Kidney (tissue), 14 donors: ENCODE measurements around the gene RGS3. TPM values are rescaled to one million over a fixed set of nuclear protein-coding genes. Genes with fewer than 3 reads are reported as not detected.

Experiments used
- DNase-seq, 5 donors: peaks; one replicate each; pipeline ENCODE4 v3.0.0-alpha.2; 2013 to 2020
- FAIRE-seq: peaks from 2 replicates; lab custom pipeline; 2012; peaks lifted over from hg19 to GRCh38; lab: Jason Lieb, UNC
- H3K27ac ChIP-seq, 2 donors: one replicate each; pipeline ENCODE4 v1.7.0; 2013; ENCODE audit warnings: low read depth in 2 of 2, low read length in 2 of 2, inconsistent platforms in 1 of 2
- H3K27me3 ChIP-seq: one replicate; pipeline ENCODE4 v1.7.1; 2013; ENCODE audit warnings: low read length, inconsistent platforms; ENCODE audit not compliant: control insufficient read depth, insufficient read depth
- H3K36me3 ChIP-seq, 3 donors: one replicate each; pipeline versions ENCODE4 v1.7.0 to v1.7.1; 2013; ENCODE audit warnings: low read length in 3 of 3, control low read depth in 1 of 3, inconsistent platforms in 1 of 3; ENCODE audit not compliant: insufficient read depth in 3 of 3, control insufficient read depth in 2 of 3
- H3K4me1 ChIP-seq, 3 donors: one replicate each; pipeline versions ENCODE4 v1.7.0 to v1.7.1; 2013; ENCODE audit warnings: low read length in 3 of 3, inconsistent platforms in 1 of 3, low read depth in 1 of 3; ENCODE audit not compliant: control insufficient read depth in 2 of 3, insufficient read depth in 2 of 3
- H3K4me3 ChIP-seq, 3 donors: one replicate each; pipeline versions ENCODE4 v1.7.0 to v1.8.1; 2013; ENCODE audit warnings: low read length in 3 of 3, control low read depth in 1 of 3, inconsistent platforms in 1 of 3
- H3K9ac ChIP-seq, 3 donors: one replicate each; pipeline versions ENCODE4 v1.7.0 to v1.7.1; 2013; ENCODE audit warnings: low read length in 3 of 3, control low read depth in 1 of 3, inconsistent platforms in 1 of 3
- H3K9me3 ChIP-seq, 3 donors: one replicate each; pipeline versions ENCODE4 v1.7.0 to v1.7.1; 2013; ENCODE audit warnings: low read length in 3 of 3, control low read depth in 1 of 3, inconsistent platforms in 1 of 3; ENCODE audit not compliant: control insufficient read depth in 2 of 3, insufficient read depth in 1 of 3
- intact Hi-C: fragments of 100-400 bp; cut with DNase I; formaldehyde crosslinking; loops from one replicate; pipeline ENCODE4 v1.11.1; 2022
- polyA plus RNA-seq: library from polyadenylated mRNA; stranded (reverse); fragments of 350-450 nt; fragmentation: Illumina TruSeq; extraction: RNeasy Lipid Tissue Mini Kit (QIAGEN cat#74804); gene quantifications from one replicate; pipeline ENCODE4 v1.2.3, GENCODE V29; 2014; ENCODE audit warnings: low read depth, low replicate concordance; ENCODE audit not compliant: insufficient read depth
- total RNA-seq: library from RNA; stranded (reverse); fragmentation: NEBNext Ultra II Directional; extraction: Animal tissue kit (Norgen Biotek cat#: 25700); gene quantifications from one replicate; pipeline ENCODE4 v1.2.1, GENCODE V29; 2021
- TF ChIP-seq, protein P1 (sequence below): IDR thresholded peaks from 3 replicates; pipeline ENCODE4 v1.5.1; 2012; ENCODE audit warnings: mild to moderate bottlenecking, moderate library complexity, borderline replicate concordance; ENCODE audit not compliant: insufficient read depth; ENCODE audit errors: extremely low read depth
- donor health status: control.
- donor health status: control.
- donor health status: control.
- donor health status: control.
- donor health status: control.
- donor health status: DM: yes; HTN: yes; CAD: no.
- donor health status: Normal renal cell carcinoma (clear cell type).

Gene RGS3
- total and polyA plus RNA-seq, 2 donors from 2014 or later = 114 to 137 TPM

DNA sequence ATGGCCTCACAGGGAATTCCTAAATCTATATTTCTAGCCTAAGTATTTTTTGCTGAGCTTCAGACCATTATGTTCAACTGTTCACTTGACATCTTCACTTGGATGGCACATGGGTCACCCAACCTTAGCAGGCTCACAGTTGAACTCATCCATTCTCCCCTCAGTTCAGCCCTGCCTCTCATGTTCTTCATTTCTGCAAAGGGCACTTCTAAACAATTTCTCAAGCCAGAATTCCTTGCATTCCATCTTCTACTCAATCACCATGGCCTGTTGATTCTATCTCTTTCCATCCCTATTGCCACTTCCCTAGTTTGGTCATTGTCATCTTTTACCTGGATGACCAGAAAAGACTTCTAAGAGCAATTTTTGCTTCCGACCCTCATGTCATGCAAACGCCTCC is 7.3 kb upstream of the RGS3 start:
- Histone ChIP-seq H3K4me3 (no peak overlapping the region), H3K4me1 (peaks cover 0 to 16% (median 11%) of the 10 kb centered on the region in 3 donors), H3K27me3 (no peaks in the 10 kb centered on the region), H3K9ac (no peak overlapping the region), H3K36me3 (no peaks in the 10 kb centered on the region), H3K9me3 (no peaks in the 10 kb centered on the region), H3K27ac (peak overlapping the region in 1 of 2 donors; percentile 83)
- TF ChIP-seq, protein P1, sequence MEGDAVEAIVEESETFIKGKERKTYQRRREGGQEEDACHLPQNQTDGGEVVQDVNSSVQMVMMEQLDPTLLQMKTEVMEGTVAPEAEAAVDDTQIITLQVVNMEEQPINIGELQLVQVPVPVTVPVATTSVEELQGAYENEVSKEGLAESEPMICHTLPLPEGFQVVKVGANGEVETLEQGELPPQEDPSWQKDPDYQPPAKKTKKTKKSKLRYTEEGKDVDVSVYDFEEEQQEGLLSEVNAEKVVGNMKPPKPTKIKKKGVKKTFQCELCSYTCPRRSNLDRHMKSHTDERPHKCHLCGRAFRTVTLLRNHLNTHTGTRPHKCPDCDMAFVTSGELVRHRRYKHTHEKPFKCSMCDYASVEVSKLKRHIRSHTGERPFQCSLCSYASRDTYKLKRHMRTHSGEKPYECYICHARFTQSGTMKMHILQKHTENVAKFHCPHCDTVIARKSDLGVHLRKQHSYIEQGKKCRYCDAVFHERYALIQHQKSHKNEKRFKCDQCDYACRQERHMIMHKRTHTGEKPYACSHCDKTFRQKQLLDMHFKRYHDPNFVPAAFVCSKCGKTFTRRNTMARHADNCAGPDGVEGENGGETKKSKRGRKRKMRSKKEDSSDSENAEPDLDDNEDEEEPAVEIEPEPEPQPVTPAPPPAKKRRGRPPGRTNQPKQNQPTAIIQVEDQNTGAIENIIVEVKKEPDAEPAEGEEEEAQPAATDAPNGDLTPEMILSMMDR = no peak
- DNase-seq (peak in 1 of 5 donors; percentile 6), FAIRE-seq (no peak)
- intact Hi-C loops = no loop called here

DNA sequence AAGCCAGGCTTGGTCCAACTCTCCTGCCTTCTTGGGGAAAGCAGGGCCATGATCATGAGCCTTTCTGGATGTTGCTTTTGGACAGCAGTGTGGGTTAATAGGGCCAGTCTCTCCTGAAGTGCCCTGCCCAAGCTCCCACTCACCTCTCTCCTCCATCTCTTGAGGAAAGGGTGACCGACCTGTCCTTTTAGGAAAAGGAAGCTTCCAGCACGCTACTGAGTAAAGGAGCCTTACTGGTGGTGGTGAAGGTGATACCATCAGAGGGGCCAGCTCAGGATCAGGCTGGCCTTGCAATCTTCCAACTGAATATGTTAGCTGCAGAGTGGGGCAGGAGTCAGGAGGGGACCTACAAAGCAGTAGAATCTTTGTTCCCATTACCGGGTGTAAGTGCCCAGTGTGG is 2.2 kb upstream of the RGS3 start:
- Histone ChIP-seq H3K4me3 (no peak overlapping the region), H3K27ac (no peak overlapping the region), H3K9ac (no peak overlapping the region), H3K9me3 (no peaks in the 10 kb centered on the region), H3K36me3 (no peaks in the 10 kb centered on the region), H3K4me1 (peaks cover 3 to 19% (median 18%) of the 10 kb centered on the region in 3 donors), H3K27me3 (no peaks in the 10 kb centered on the region)
- FAIRE-seq (no peak), DNase-seq (no peak)
- intact Hi-C loops = no loop called here
- TF ChIP-seq, protein P1 = no peak

- H3K9me3 ChIP-seq = no peaks in the 10 kb centered on the region
- FAIRE-seq (no peak), DNase-seq (no peak)
- TF ChIP-seq, protein P1 = no peak
- peaks cover 3 to 24% (median 18%) of the 10 kb centered on the region in 3 donors for H3K4me1 ChIP-seq
- no peaks in the 10 kb centered on the region for H3K27me3 ChIP-seq
- no peak overlapping the region for H3K4me3 ChIP-seq
- no peak overlapping the region for H3K27ac ChIP-seq
- intact Hi-C loops = no loop called here
- H3K36me3 ChIP-seq = no peaks in the 10 kb centered on the region
- no peak overlapping the region for H3K9ac ChIP-seq
Measured at GRCh38 chr9:113461943-113462342, 1.6 kb upstream of the RGS3 start.

DNA sequence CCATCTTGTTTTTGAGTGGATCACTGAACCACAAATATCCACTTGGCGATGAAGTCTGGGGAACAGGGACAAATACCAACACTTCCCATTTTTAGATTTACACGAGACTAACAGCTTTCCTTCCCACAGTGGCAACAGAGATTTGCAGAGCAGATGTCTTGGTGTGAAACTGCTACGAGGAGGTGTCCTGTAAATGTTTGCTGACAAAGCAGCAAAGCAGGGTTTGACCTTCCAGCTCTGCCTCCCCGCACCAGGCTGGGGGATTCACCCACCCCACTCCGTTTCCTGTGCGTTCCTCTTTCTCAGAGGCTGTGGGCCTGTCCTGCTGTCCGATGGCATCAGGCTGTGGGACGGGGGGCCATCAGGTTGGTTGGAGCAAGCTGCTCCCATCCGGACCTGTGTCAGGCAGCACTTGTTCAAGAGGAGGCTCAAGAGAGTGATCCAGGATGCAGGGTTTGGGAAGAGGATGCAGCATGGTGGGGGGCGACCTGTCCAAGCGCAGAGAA is 693 bp upstream of the RGS3 start:
- intact Hi-C loops = no loop called here
- no peaks in the 10 kb centered on the region for H3K27me3 ChIP-seq
- DNase-seq (peak in 2 of 5 donors; percentile 6 to 14), FAIRE-seq (no peak)
- H3K9ac ChIP-seq = peak overlapping the region in 1 of 3 donors; percentile 63
- H3K36me3 ChIP-seq = no peaks in the 10 kb centered on the region
- H3K4me3 ChIP-seq = peak overlapping the region in 1 of 3 donors; percentile 67
- no peaks in the 10 kb centered on the region for H3K9me3 ChIP-seq
- H3K4me1 ChIP-seq = peaks cover 3 to 24% (median 18%) of the 10 kb centered on the region in 3 donors
- H3K27ac ChIP-seq = peak overlapping the region in 1 of 2 donors; percentile 95
- TF ChIP-seq, protein P1 = no peak
